H1 (cell line): ENCODE data around the gene BCL2L12. TPM values are rescaled to one million over a fixed set of nuclear protein-coding genes. Genes with fewer than 3 reads are reported as not detected.

Experiments used
- CTCF ChIA-PET: fragments of 300-600 bp; sonication (Branson Sonifier 250); formaldehyde crosslinking; loops from one replicate; lab custom pipeline; 2021; ENCODE audit not compliant: partially characterized antibody; lab: Charles Lee
- POLR2A ChIA-PET: fragments of 300-600 bp; sonication (Branson Sonifier 250); formaldehyde crosslinking; loops from one replicate; lab custom pipeline; 2021; ENCODE audit warnings: inconsistent platforms; ENCODE audit not compliant: partially characterized antibody; lab: Charles Lee
- DNase-seq, 2 experiments: peaks; one replicate each; pipeline versions ENCODE4 v3.0.0 to v3.0.0-alpha.2; 2010 to 2022; ENCODE audit warnings: low spot score in 2 of 2, low read depth in 1 of 2, mixed read lengths in 1 of 2
- FAIRE-seq: peaks from 2 replicates; lab custom pipeline; 2011; peaks lifted over from hg19 to GRCh38; lab: Jason Lieb, UNC
- H2AFZ ChIP-seq: 2 replicates; pipeline ENCODE4 v1.8.1; 2012; ENCODE audit warnings: low read length, inconsistent platforms
- H2AK5ac ChIP-seq: 2 replicates; pipeline ENCODE4 v1.6.1; 2013; ENCODE audit warnings: low read depth, low read length
- H2BK120ac ChIP-seq: replicated peaks from 2 replicates; pipeline ENCODE3; 2013; ENCODE audit warnings: low read depth, low read length, inconsistent platforms
- H2BK12ac ChIP-seq: 2 replicates; pipeline ENCODE4 v1.6.1; 2013; ENCODE audit warnings: low read depth, low read length
- H2BK15ac ChIP-seq: 2 replicates; pipeline ENCODE4 v1.6.1; 2013; ENCODE audit warnings: low read length
- H2BK20ac ChIP-seq: 2 replicates; pipeline ENCODE4 v1.6.1; 2013; ENCODE audit warnings: low read length
- H2BK5ac ChIP-seq: 2 replicates; pipeline ENCODE4 v1.6.1; 2013; ENCODE audit warnings: low read depth, low read length
- H3K14ac ChIP-seq: 2 replicates; pipeline ENCODE4 v1.6.1; 2013; ENCODE audit warnings: inconsistent platforms; ENCODE audit not compliant: insufficient read length
- H3K18ac ChIP-seq: 2 replicates; pipeline ENCODE4 v1.6.1; 2013; ENCODE audit warnings: low read length; ENCODE audit errors: extremely low read depth
- H3K23ac ChIP-seq: 2 replicates; pipeline ENCODE4 v1.6.1; 2013; ENCODE audit warnings: inconsistent platforms; ENCODE audit not compliant: insufficient read length
- H3K23me2 ChIP-seq: 2 replicates; pipeline ENCODE4 v1.6.1; 2013; ENCODE audit warnings: low read depth, low read length
- H3K27ac ChIP-seq: 2 replicates; pipeline ENCODE4 v1.6.1; 2011; ENCODE audit warnings: low read depth, low read length, inconsistent platforms
- H3K27me3 ChIP-seq, 4 experiments: replicated peaks in 1 of 4; 1 replicate in 1 of 4; 2 replicates in 3 of 4; pipeline versions ENCODE4 v1.6.1 to v1.8.1; 2011 to 2013; ENCODE audit warnings: low read length in 3 of 4, mild to moderate bottlenecking in 3 of 4, inconsistent platforms in 2 of 4, mixed read lengths in 2 of 4, moderate library complexity in 1 of 4; ENCODE audit not compliant: control insufficient read depth in 3 of 4, insufficient read depth in 3 of 4; ENCODE audit errors: extremely low read depth in 1 of 4
- H3K36me3 ChIP-seq, 4 experiments: 2 replicates each; pipeline versions ENCODE4 v1.6.1 to v1.8.1; 2011 to 2013; ENCODE audit warnings: mild to moderate bottlenecking in 4 of 4, low read length in 3 of 4, moderate library complexity in 2 of 4, control low read depth in 1 of 4, inconsistent platforms in 1 of 4; ENCODE audit not compliant: insufficient read depth in 4 of 4, control insufficient read depth in 2 of 4
- H3K4ac ChIP-seq: replicated peaks from 2 replicates; pipeline ENCODE3; 2013; ENCODE audit warnings: low read length, low read depth, mixed read lengths, inconsistent platforms; ENCODE audit not compliant: insufficient read length
- H3K4me1 ChIP-seq, 4 experiments: replicated peaks in 1 of 4; 1 replicate in 1 of 4; 2 replicates in 3 of 4; pipeline versions ENCODE4 v1.6.1 to v1.8.1; 2011 to 2013; ENCODE audit warnings: low read length in 3 of 4, inconsistent platforms in 2 of 4, mixed read lengths in 1 of 4; ENCODE audit not compliant: insufficient read depth in 4 of 4, control insufficient read depth in 3 of 4
- H3K4me2 ChIP-seq, 2 experiments: 2 replicates each; pipeline versions ENCODE4 v1.6.1 to v1.8.1; 2011 to 2013; ENCODE audit warnings: low read depth in 2 of 2, low read length in 2 of 2, control low read depth in 1 of 2, inconsistent platforms in 1 of 2, mild to moderate bottlenecking in 1 of 2; ENCODE audit not compliant: insufficient read depth in 1 of 2
- H3K4me3 ChIP-seq, 4 experiments: fragments of 200-600, 300-600 bp in 1 of 4; sonication (generic), shearing (Covaris generic), sonication (Bioruptor Twin) in 1 of 4; 2 replicates each; pipeline versions ENCODE4 v1.5.1 to v1.8.1; 2011 to 2016; ENCODE audit warnings: low read length in 4 of 4, low read depth in 3 of 4, control low read depth in 2 of 4, inconsistent platforms in 2 of 4, mild to moderate bottlenecking in 2 of 4, mixed read lengths in 1 of 4, moderate library complexity in 1 of 4; ENCODE audit not compliant: insufficient read depth in 2 of 4; ENCODE audit errors: extremely low read depth in 1 of 4
- H3K56ac ChIP-seq: replicated peaks from 2 replicates; pipeline ENCODE3; 2013; ENCODE audit warnings: low read depth, mild to moderate bottlenecking, mixed read lengths, low read length, inconsistent platforms; ENCODE audit not compliant: insufficient read length
- H3K79me1 ChIP-seq: 2 replicates; pipeline ENCODE4 v1.6.1; 2013; ENCODE audit warnings: low read depth, low read length, control low read depth
- H3K79me2 ChIP-seq, 2 experiments: 2 replicates each; pipeline versions ENCODE4 v1.6.1 to v1.8.1; 2012 to 2013; ENCODE audit warnings: low read length in 2 of 2, mild to moderate bottlenecking in 2 of 2, inconsistent platforms in 1 of 2; ENCODE audit not compliant: insufficient read depth in 2 of 2, control insufficient read depth in 1 of 2
- H3K9ac ChIP-seq, 4 experiments: replicated peaks in 1 of 4; 1 replicate in 1 of 4; 2 replicates in 3 of 4; pipeline versions ENCODE4 v1.6.1 to v1.8.1; 2011 to 2013; ENCODE audit warnings: low read depth in 3 of 4, low read length in 3 of 4, control low read depth in 2 of 4, mild to moderate bottlenecking in 2 of 4, moderate library complexity in 2 of 4, inconsistent platforms in 1 of 4; ENCODE audit errors: extremely low read depth in 1 of 4
- H3K9me3 ChIP-seq, 2 experiments: 2 replicates each; pipeline versions ENCODE4 v1.6.1 to v1.8.1; 2012 to 2013; ENCODE audit warnings: mild to moderate bottlenecking in 2 of 2, moderate library complexity in 2 of 2, control low read depth in 1 of 2, inconsistent platforms in 1 of 2, low read depth in 1 of 2, low read length in 1 of 2, mixed read lengths in 1 of 2; ENCODE audit not compliant: insufficient read depth in 2 of 2
- H4K20me1 ChIP-seq, 2 experiments: replicated peaks in 1 of 2; 2 replicates each; pipeline versions ENCODE3 to v1.8.1; 2011 to 2013; ENCODE audit warnings: inconsistent platforms in 2 of 2, low read length in 2 of 2, mild to moderate bottlenecking in 1 of 2; ENCODE audit not compliant: insufficient read depth in 2 of 2, control insufficient read depth in 1 of 2
- H4K5ac ChIP-seq: 2 replicates; pipeline ENCODE4 v1.6.1; 2013; ENCODE audit warnings: low read length, low read depth, mixed read lengths, inconsistent platforms; ENCODE audit not compliant: insufficient read length
- H4K8ac ChIP-seq: 2 replicates; pipeline ENCODE4 v1.8.0; 2013; ENCODE audit warnings: mild to moderate bottlenecking, moderate library complexity, low read length, inconsistent platforms; ENCODE audit not compliant: insufficient read depth; ENCODE audit errors: extremely low read depth
- H4K91ac ChIP-seq: replicated peaks from 2 replicates; pipeline ENCODE3; 2013; ENCODE audit warnings: low read length, mixed read lengths, inconsistent platforms; ENCODE audit not compliant: insufficient read length
- BACH1 ChIP-seq: IDR thresholded peaks from 2 replicates; pipeline ENCODE4 v1.6.1; 2012; ENCODE audit warnings: low read length, improper control_type of control experiment
- CTCF ChIP-seq, 3 experiments: IDR thresholded peaks; 1 replicate in 2 of 3; 2 replicates in 1 of 3; pipeline versions ENCODE4 v1.5.1 to v1.6.1; 2011; ENCODE audit warnings: low read length in 3 of 3, mild to moderate bottlenecking in 3 of 3, inconsistent platforms in 2 of 3, low read depth in 1 of 3, moderate library complexity in 1 of 3; ENCODE audit not compliant: insufficient read depth in 1 of 3; ENCODE audit errors: control extremely low read depth in 1 of 3
- E2F6 ChIP-seq: IDR thresholded peaks from 2 replicates; pipeline ENCODE4 v1.6.1; 2012; ENCODE audit warnings: inconsistent platforms
- JUND ChIP-seq: IDR thresholded peaks from 2 replicates; pipeline ENCODE4 v1.6.1; 2011; ENCODE audit warnings: mild to moderate bottlenecking, improper control_type of control experiment, low read length
- KDM4A ChIP-seq: IDR thresholded peaks from one replicate; pipeline ENCODE4 v1.7.1; 2012; ENCODE audit warnings: low read depth, mild to moderate bottlenecking, moderate library complexity, low read length, inconsistent platforms; ENCODE audit not compliant: severe bottlenecking
- NRF1 ChIP-seq: IDR thresholded peaks from 2 replicates; pipeline ENCODE4 v1.6.1; 2011; ENCODE audit warnings: mild to moderate bottlenecking, low read depth, low read length, improper control_type of control experiment
- SIX5 ChIP-seq: IDR thresholded peaks from 2 replicates; pipeline ENCODE4 v1.6.1; 2011; ENCODE audit warnings: mild to moderate bottlenecking, low read depth, low read length
- WGBS, 2 experiments: shearing (Covaris generic) in 1 of 2; methylation state at CpG; one replicate each; pipeline versions ENCODE4 v1.1.6 to v1.1.7; 2013 to 2015; ENCODE audit warnings: low lambda C conversion rate in 2 of 2, mixed read lengths in 2 of 2, inconsistent platforms in 1 of 2, low coverage in 1 of 2, missing lambda C conversion rate in 1 of 2; ENCODE audit not compliant: insufficient replicate concordance in 2 of 2, insufficient coverage in 1 of 2, insufficient read length in 1 of 2; ENCODE audit errors: extremely low coverage in 1 of 2, missing lambda C conversion rate in 1 of 2; 5-methylcytosine and 5-hydroxymethylcytosine counted together
- polyA plus RNA-seq, 7 experiments: library from polyadenylated mRNA; depleted of rRNA in 3 of 7; stranded (reverse) in 5 of 7; unstranded in 2 of 7; fragments of >200 nt in 5 of 7; fragments of 200-250 nt in 2 of 7; gene quantifications; 1 replicate in 5 of 7; 2 replicates in 1 of 7; 4 replicates in 1 of 7; pipeline versions ENCODE4 v1.2.1 to v1.2.3, GENCODE V29; 2011 to 2013; ENCODE audit warnings: missing spikeins in 2 of 7, mixed read lengths in 2 of 7
- total RNA-seq: library from RNA; stranded (reverse); fragmentation: NEBNext Ultra II Directional; extraction: Animal tissue kit (Norgen Biotek cat#: 25700); gene quantifications from 2 replicates; pipeline ENCODE4 v1.2.1, GENCODE V29; 2021

Gene BCL2L12
- total and polyA plus RNA-seq, 2 of the 8 experiments (the other 6 are each of a cell fraction or from before 2014, with no cell fraction given), result 126 to 209 TPM

GRCh38 chr19:49680421-49681351 lies 15.0 kb downstream of the BCL2L12 start:
- Histone ChIP-seq H2BK20ac (no peak overlapping the region), H3K4me1 (peaks cover 2 to 17% (median 12%) of the 10 kb centered on the region in 4 experiments), H4K20me1 (peaks cover 36 to 46% of the 10 kb centered on the region in 2 experiments), H3K79me1 (peaks cover 9% of the 10 kb centered on the region), H3K14ac (no peak overlapping the region), H4K5ac (peak overlapping the region; percentile 18), H4K91ac (no peak overlapping the region), H2BK5ac (0 out of 2 replicates have a peak overlapping the region, but pooled peaks have one; percentile 35), H3K4me3 (peak overlapping the region in 1 of 4 experiments; percentile 45; a peak in 4 of 8 replicates), H2BK12ac (no peak overlapping the region), H3K79me2 (peaks cover 17 to 55% of the 10 kb centered on the region in 2 experiments), H2BK15ac (peak overlapping the region; percentile 92; the same call in 1 of the 2 replicates), H3K9me3 (no peaks in the 10 kb centered on the region), H3K18ac (no peak overlapping the region; the same call in 1 of the 2 replicates), H2BK120ac (no peak overlapping the region), H3K56ac (no peak overlapping the region), H3K9ac (no peak overlapping the region), H3K4me2 (peak overlapping the region; percentile 58 to 60), H3K23ac (no peak overlapping the region), H3K4ac (no peak overlapping the region), H3K27me3 (no peaks in the 10 kb centered on the region), H3K23me2 (peaks cover 4% of the 10 kb centered on the region), H3K36me3 (peaks cover 23 to 38% (median 34%) of the 10 kb centered on the region in 4 experiments), H3K27ac (peak overlapping the region; percentile 48; the same call in 1 of the 2 replicates), H2AFZ (no peak overlapping the region), H4K8ac (no peak overlapping the region), H2AK5ac (no peak overlapping the region)
- FAIRE-seq, result no peak
- DNase-seq, result peak; percentile 95 to 100
- POLR2A ChIA-PET, result interaction anchor here (1.0 to 14.5 kb wide), 14 partner anchors 8 to 195 kb away, joined by 3 to 275 read pairs (median 4); partner anchors contain the start of genes ADM5, BCL2L12, CPT1C and IRF3
- 38% methylated on average over 39 of the region's 40 CpGs; no CpG with 5 or more reads in 1 of the 2 experiments for WGBS, 2 experiments
- CTCF ChIA-PET, result interaction anchor here (0.6 to 3.2 kb wide), 18 partner anchors 9 to 174 kb away, joined by 3 to 23 read pairs (median 4); partner anchors contain the start of genes ADM5 and CPT1C
- TF ChIP-seq CTCF (IDR thresholded peaks at IDR 0.05; ENCODE audit: control extremely low read depth in 1 of 3, insufficient read depth in 1 of 3, low read depth in 1 of 3, low read length in 3 of 3) (peak; percentile 88 to 98 (median 98)), SIX5 (no peak), KDM4A (no peak), JUND (no peak), BACH1 (no peak), NRF1 (peak; percentile 82), E2F6 (peak; percentile 37; the same call in 1 of the 2 replicates)
